Measurements from ENCODE around the gene SCN2A. TPM values are rescaled to one million over a fixed set of nuclear protein-coding genes. Genes with fewer than 3 reads are reported as not detected.

SCN2A gene
- total RNA-seq, 2 experiments from 2014 or later: not detected

GRCh38 chr2:165417009-165417408 lies 177.8 kb downstream of the SCN2A start:
- ChIA-PET POLR2A (no interaction called here), CTCF (no interaction called here)
- Mint-ChIP-seq H3K4me1 (no peaks in the 10 kb centered on the region), H3K4me3 (no peak overlapping the region), H3K27ac (no peak overlapping the region), H3K9me3 (no peaks in the 10 kb centered on the region), H3K36me3 (ENCODE audit: low read depth) (no peaks in the 10 kb centered on the region), H3K27me3 (peaks cover 5% of the 10 kb centered on the region)
- no peak for DNase-seq

DNA sequence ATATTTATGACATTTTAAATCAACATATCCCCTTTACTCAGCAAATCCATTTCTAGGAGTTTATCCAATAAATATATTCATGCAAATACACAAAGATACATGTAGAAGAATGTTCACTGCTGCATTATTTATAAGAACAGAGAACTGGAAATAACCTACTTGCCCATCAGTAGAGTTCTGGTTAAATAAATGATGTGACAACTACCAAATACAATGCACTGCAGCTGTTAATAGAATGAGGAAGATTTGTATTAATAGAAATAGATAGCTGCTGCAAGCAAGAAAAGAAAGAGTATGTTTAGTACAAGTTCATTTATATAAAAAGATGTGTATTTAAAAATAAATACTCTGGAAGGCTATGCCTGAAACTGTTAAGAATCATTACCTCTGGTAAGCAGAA lies 181.0 kb downstream of the SCN2A start:
- Mint-ChIP-seq H3K27ac (no peak overlapping the region), H3K9me3 (no peaks in the 10 kb centered on the region), H3K4me3 (no peak overlapping the region), H3K36me3 (ENCODE audit: low read depth) (no peaks in the 10 kb centered on the region), H3K4me1 (no peaks in the 10 kb centered on the region), H3K27me3 (no peaks in the 10 kb centered on the region)
- ChIA-PET CTCF (no interaction called here), POLR2A (no interaction called here)
- DNase-seq: no peak

GRCh38 chr2:165423081-165423480 lies 183.9 kb downstream of the SCN2A start:
- DNase-seq: no peak
- ChIA-PET CTCF (no interaction called here), POLR2A (interaction anchor here (1.6 kb wide), 1 partner anchor 20 kb away, joined by 3 read pairs; no protein-coding TSS in a partner anchor)
- no peaks in the 10 kb centered on the region for H3K9me3 Mint-ChIP-seq
- no peaks in the 10 kb centered on the region for H3K27me3 Mint-ChIP-seq
- no peaks in the 10 kb centered on the region for H3K4me1 Mint-ChIP-seq
- no peak overlapping the region for H3K27ac Mint-ChIP-seq
- no peak overlapping the region for H3K4me3 Mint-ChIP-seq
- H3K36me3 Mint-ChIP-seq (ENCODE audit: low read depth): no peaks in the 10 kb centered on the region

GRCh38 chr2:165425556-165425955 lies 186.3 kb downstream of the SCN2A start:
- CTCF ChIA-PET: no interaction called here
- H3K4me3 Mint-ChIP-seq: no peak overlapping the region
- H3K27ac Mint-ChIP-seq: no peak overlapping the region

DNA sequence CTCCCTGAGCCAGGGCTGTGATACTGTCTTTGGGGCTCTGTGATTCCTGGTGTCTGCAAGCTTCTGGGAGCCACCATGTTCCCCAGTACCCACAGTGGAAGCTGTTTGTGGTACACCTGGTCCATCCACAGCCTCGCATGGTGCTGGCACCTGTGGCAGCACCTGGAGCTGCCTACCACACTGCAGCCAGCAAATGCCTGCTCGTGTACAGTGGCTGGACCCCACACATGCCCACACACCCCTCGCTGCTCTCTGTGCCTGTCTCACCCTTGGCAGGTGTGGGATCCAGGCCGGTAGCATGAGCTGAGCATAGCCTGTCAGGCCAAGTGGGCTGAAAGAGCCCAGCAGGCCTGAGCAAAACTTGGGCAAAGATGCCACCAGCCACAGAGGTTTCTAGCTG lies 188.5 kb downstream of the SCN2A start:
- Mint-ChIP-seq H3K36me3 (ENCODE audit: low read depth) (no peaks in the 10 kb centered on the region), H3K27me3 (no peaks in the 10 kb centered on the region), H3K27ac (no peak overlapping the region), H3K4me1 (no peaks in the 10 kb centered on the region), H3K4me3 (no peak overlapping the region), H3K9me3 (no peaks in the 10 kb centered on the region)
- CTCF ChIA-PET: no interaction called here
- no peak for DNase-seq
- POLR2A ChIA-PET: no interaction called here

More at GRCh38 chr2:165425556-165425955, 186.3 kb downstream of the SCN2A start:
- DNase-seq: no peak
- Mint-ChIP-seq H3K9me3 (no peaks in the 10 kb centered on the region), H3K27me3 (no peaks in the 10 kb centered on the region), H3K36me3 (ENCODE audit: low read depth) (no peaks in the 10 kb centered on the region), H3K4me1 (no peaks in the 10 kb centered on the region)
- POLR2A ChIA-PET: no interaction called here

DNA sequence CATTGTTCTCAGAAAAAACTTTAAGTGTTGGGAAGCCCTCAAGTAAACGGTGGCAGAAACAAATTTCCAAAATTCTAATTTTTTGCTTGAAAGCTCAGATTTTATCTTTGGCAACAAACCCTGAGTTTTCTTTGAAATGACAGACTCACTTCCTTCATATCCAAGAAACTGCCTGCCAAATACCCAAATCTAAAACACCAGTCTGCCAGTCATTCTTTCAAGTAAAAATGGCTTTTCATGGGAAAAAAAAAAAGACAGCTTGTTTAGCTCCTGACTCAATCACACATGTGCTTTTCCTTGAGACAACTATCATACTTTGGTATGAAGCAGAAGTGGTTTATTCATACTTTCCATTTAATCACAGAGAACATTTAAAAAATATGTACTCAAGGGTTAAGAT lies 189.7 kb downstream of the SCN2A start:
- ChIA-PET CTCF (no interaction called here), POLR2A (no interaction called here)
- no peaks in the 10 kb centered on the region for H3K27me3 Mint-ChIP-seq

GRCh38 chr2:165431014-165431413 lies 191.8 kb downstream of the SCN2A start:
- ChIA-PET POLR2A (no interaction called here), CTCF (no interaction called here)
- Mint-ChIP-seq H3K4me1 (no peaks in the 10 kb centered on the region), H3K27ac (no peak overlapping the region), H3K9me3 (no peaks in the 10 kb centered on the region), H3K36me3 (ENCODE audit: low read depth) (no peaks in the 10 kb centered on the region), H3K27me3 (no peaks in the 10 kb centered on the region), H3K4me3 (no peak overlapping the region)
- DNase-seq: no peak

More for the DNA sequence above, 189.7 kb downstream of the SCN2A start:
- Mint-ChIP-seq H3K27ac (no peak overlapping the region), H3K4me1 (no peaks in the 10 kb centered on the region), H3K4me3 (no peak overlapping the region), H3K9me3 (no peaks in the 10 kb centered on the region), H3K36me3 (ENCODE audit: low read depth) (no peaks in the 10 kb centered on the region)
- DNase-seq: no peak

- POLR2A ChIA-PET: no interaction called here
- DNase-seq: no peak
- Mint-ChIP-seq H3K27ac (no peak overlapping the region), H3K4me3 (no peak overlapping the region), H3K4me1 (no peaks in the 10 kb centered on the region), H3K9me3 (no peaks in the 10 kb centered on the region), H3K36me3 (ENCODE audit: low read depth) (no peaks in the 10 kb centered on the region), H3K27me3 (no peaks in the 10 kb centered on the region)
- CTCF ChIA-PET: no interaction called here
Observed at GRCh38 chr2:165432234-165432966, 193.2 kb downstream of the SCN2A start.

GRCh38 chr2:165434865-165435496 lies 195.8 kb downstream of the SCN2A start:
- Mint-ChIP-seq H3K27me3 (no peaks in the 10 kb centered on the region), H3K4me1 (no peaks in the 10 kb centered on the region), H3K4me3 (no peak overlapping the region), H3K36me3 (ENCODE audit: low read depth) (no peaks in the 10 kb centered on the region), H3K9me3 (no peaks in the 10 kb centered on the region), H3K27ac (no peak overlapping the region)
- no peak for DNase-seq
- ChIA-PET CTCF (no interaction called here), POLR2A (no interaction called here)

DNA sequence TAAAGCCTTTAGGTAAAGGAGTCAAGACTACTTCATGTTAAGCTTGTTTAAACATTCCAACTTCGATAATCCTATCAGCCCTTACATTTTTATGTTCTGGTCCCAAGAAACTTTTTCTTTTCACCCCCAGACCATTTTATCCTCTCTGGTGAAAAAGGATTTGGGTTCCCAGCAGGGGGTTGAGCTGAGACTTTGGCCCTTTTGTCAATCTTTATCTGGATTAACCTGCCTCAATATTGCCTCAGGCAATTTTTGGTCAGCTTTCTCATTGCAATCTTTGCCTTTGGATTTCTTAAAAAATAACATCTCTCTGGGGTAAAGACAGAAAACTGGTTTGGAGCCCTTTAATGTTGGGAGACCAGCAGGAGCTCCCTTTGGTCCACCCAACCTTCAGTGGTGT lies 196.4 kb downstream of the SCN2A start:
- Mint-ChIP-seq H3K4me3 (no peak overlapping the region), H3K27ac (no peak overlapping the region), H3K27me3 (no peaks in the 10 kb centered on the region), H3K4me1 (no peaks in the 10 kb centered on the region), H3K36me3 (ENCODE audit: low read depth) (no peaks in the 10 kb centered on the region), H3K9me3 (no peaks in the 10 kb centered on the region)
- ChIA-PET CTCF (no interaction called here), POLR2A (no interaction called here)
- DNase-seq: no peak

DNA sequence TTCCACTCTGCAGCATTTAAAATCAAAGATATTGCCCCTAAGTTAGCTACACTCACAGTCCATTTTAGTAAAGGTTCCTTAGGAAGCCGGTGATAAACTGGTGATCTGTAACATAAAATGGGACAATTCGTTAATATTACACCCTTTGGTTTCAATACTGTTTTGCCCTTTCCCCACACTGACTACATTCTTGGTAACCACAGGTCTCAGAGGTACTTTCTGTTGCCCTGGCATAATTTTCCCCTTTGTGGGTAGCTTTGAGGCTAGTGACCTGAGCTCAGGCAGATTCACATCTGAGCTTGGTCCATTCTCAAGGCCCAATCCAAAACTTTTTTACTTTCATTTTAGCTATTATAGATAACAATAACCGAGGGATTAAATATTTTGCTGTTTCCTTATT lies 197.3 kb downstream of the SCN2A start:
- H3K27me3 Mint-ChIP-seq: no peaks in the 10 kb centered on the region
- H3K4me3 Mint-ChIP-seq: no peak overlapping the region
- H3K9me3 Mint-ChIP-seq: no peaks in the 10 kb centered on the region
- H3K27ac Mint-ChIP-seq: no peak overlapping the region
- no peak for DNase-seq
- CTCF ChIA-PET: interaction anchor here (1.0 kb wide), 1 partner anchor 438 kb away, joined by 3 read pairs; no protein-coding TSS in a partner anchor
- POLR2A ChIA-PET: no interaction called here
- no peaks in the 10 kb centered on the region for H3K4me1 Mint-ChIP-seq
- no peaks in the 10 kb centered on the region for H3K36me3 Mint-ChIP-seq (ENCODE audit: low read depth)

GRCh38 chr2:165440367-165440766 lies 201.2 kb downstream of the SCN2A start:
- Mint-ChIP-seq H3K4me3 (no peak overlapping the region), H3K36me3 (ENCODE audit: low read depth) (no peaks in the 10 kb centered on the region), H3K9me3 (no peaks in the 10 kb centered on the region), H3K27me3 (no peaks in the 10 kb centered on the region), H3K27ac (no peak overlapping the region), H3K4me1 (no peaks in the 10 kb centered on the region)
- ChIA-PET POLR2A (no interaction called here), CTCF (no interaction called here)
- no peak for DNase-seq
